Stimulated activated CD8-positive, alpha-beta memory T cell treated with anti-CD3 and anti-CD28 coated beads, Interleukin-7, amount 100 ng/mL, for 1 hour (primary cell): Measurements from ENCODE around the gene DNAH3.
"Not testable (repeated sequence)": the region's sequence is repeated elsewhere in the genome, so short reads cannot be mapped to it uniquely, and the experiment has no call there.

Experiments used
- DNase-seq, 2 donors: peaks; one replicate each; pipeline ENCODE4 v3.0.0-alpha.2; 2020; ENCODE audit warnings: low read depth in 2 of 2

The DNAH3 gene

GRCh38 chr16:21169249-21169981 is 18.8 kb upstream of the DNAH3 start:
- no peak for DNase-seq

- no peak for DNase-seq
Observed at GRCh38 chr16:21167929-21168602, 17.4 kb upstream of the DNAH3 start.

GRCh38 chr16:21167360-21167759 is 16.7 kb upstream of the DNAH3 start:
- DNase-seq: no peak

GRCh38 chr16:21166561-21166961 is 15.9 kb upstream of the DNAH3 start:
- no peak for DNase-seq

- no peak for DNase-seq
Observed at GRCh38 chr16:21164521-21165168, 14.0 kb upstream of the DNAH3 start.

- no peak for DNase-seq
Observed at GRCh38 chr16:21163576-21163975, 12.9 kb upstream of the DNAH3 start.

GRCh38 chr16:21162661-21163151 is 12.1 kb upstream of the DNAH3 start:
- no peak for DNase-seq

GRCh38 chr16:21161211-21161610 is 10.6 kb upstream of the DNAH3 start:
- no peak for DNase-seq

- DNase-seq: no peak
Observed at GRCh38 chr16:21160276-21160675, 9.6 kb upstream of the DNAH3 start.

GRCh38 chr16:21159281-21159951 is 8.8 kb upstream of the DNAH3 start:
- no peak for DNase-seq

- peak; percentile 50 to 55 for DNase-seq
Observed at GRCh38 chr16:21158208-21159110, 7.8 kb upstream of the DNAH3 start, which contains the start of gene LDAF1. Gene LDAF1, plus strand, starts transcription at chr16:21158674. Its CDS starts 2,509 bp downstream, at chr16:21161183.

- DNase-seq: no peak
Observed at GRCh38 chr16:21157632-21158031, 7.0 kb upstream of the DNAH3 start.

- no peak for DNase-seq
Observed at GRCh38 chr16:21156767-21157467, 6.3 kb upstream of the DNAH3 start.

GRCh38 chr16:21156011-21156410 is 5.4 kb upstream of the DNAH3 start:
- not testable (repeated sequence) for DNase-seq

- DNase-seq: not testable (repeated sequence)
Observed at GRCh38 chr16:21153124-21153729, 2.6 kb upstream of the DNAH3 start.

GRCh38 chr16:21152160-21153030 is 1.7 kb upstream of the DNAH3 start:
- not testable (repeated sequence) for DNase-seq

GRCh38 chr16:21145738-21146137 is 4.9 kb downstream of the DNAH3 start:
- no peak for DNase-seq

GRCh38 chr16:21134053-21134452 is 16.6 kb downstream of the DNAH3 start:
- DNase-seq: no peak

GRCh38 chr16:21130811-21131210 is 19.8 kb downstream of the DNAH3 start:
- DNase-seq: no peak
